ENCODE measurements around the gene RANBP1. TPM values are rescaled to one million over a fixed set of nuclear protein-coding genes. Genes with fewer than 3 reads are reported as not detected.

Gene RANBP1
- total and polyA plus RNA-seq, 9 of the 15 experiments (the other 6 are each of a cell fraction or from before 2014, with no cell fraction given): 162 to 2,891 (median 1,289) TPM

GRCh38 chr22:20131859-20132685 lies 16.2 kb downstream of the RANBP1 start (continued):
- TF ChIP-seq NR2C2 (CRISPR knock-in tag; IDR thresholded peaks at IDR 0.05): no peak
- no peak for TF ChIP-seq NR2C2 (tag; IDR thresholded peaks at IDR 0.05)
- no peak for TF ChIP-seq MBD2 (IDR thresholded peaks at IDR 0.05; ENCODE audit: borderline replicate concordance, low read depth)
- no peak for TF ChIP-seq ZNF778 (CRISPR knock-in tag; IDR thresholded peaks at IDR 0.05)
- peak; percentile 64 for TF ChIP-seq ZBTB17 (CRISPR knock-in tag; IDR thresholded peaks at IDR 0.05)
- no peak for TF ChIP-seq NR2F6 (CRISPR knock-in tag; IDR thresholded peaks at IDR 0.05)
- TF ChIP-seq THRA (IDR thresholded peaks at IDR 0.05): no peak
- no peak for TF ChIP-seq CBFA2T2 (conservative IDR thresholded peaks at IDR 0.05)
- 0 out of 2 replicates have a peak, but pooled peaks have one; percentile 67 for TF ChIP-seq HDGF (IDR thresholded peaks at IDR 0.05)
- TF ChIP-seq USF2 (CRISPR knock-in tag; IDR thresholded peaks at IDR 0.05): peak; percentile 67
- 0 out of 2 replicates have a peak, but pooled peaks have one; percentile 16 for TF ChIP-seq EGR1 (conservative IDR thresholded peaks at IDR 0.05)
- no peak for TF ChIP-seq HOXB6 (CRISPR knock-in tag; IDR thresholded peaks at IDR 0.05; ENCODE audit: borderline replicate concordance)
- TF ChIP-seq TFAP4 (CRISPR knock-in tag; IDR thresholded peaks at IDR 0.05; ENCODE audit: borderline replicate concordance): no peak
- no peak for TF ChIP-seq MIER1 (IDR thresholded peaks at IDR 0.05; ENCODE audit: low read depth)
- TF ChIP-seq MECOM (CRISPR knock-in tag; IDR thresholded peaks at IDR 0.05): no peak
- TF ChIP-seq RNF219 (CRISPR knock-in tag; IDR thresholded peaks at IDR 0.05): no peak
- no peak for TF ChIP-seq SIRT6 (IDR thresholded peaks at IDR 0.05; ENCODE audit: low read depth, low read length)
- TF ChIP-seq SIN3A (IDR thresholded peaks at IDR 0.05; ENCODE audit: borderline replicate concordance in 2 of 2, control insufficient read depth in 1 of 2, low read depth in 2 of 2, low read length in 2 of 2): peak; percentile 15 to 70; a peak in 1 of 4 replicates
- no peak for TF ChIP-seq SLC30A9 (CRISPR knock-in tag; IDR thresholded peaks at IDR 0.05)
- no peak for TF ChIP-seq ZBED1 (IDR thresholded peaks at IDR 0.05)
- TF ChIP-seq E2F1 (CRISPR knock-in tag; IDR thresholded peaks at IDR 0.05): no peak; the same call in none of the 2 replicates
- no peak for TF ChIP-seq ZNF780A (CRISPR knock-in tag; IDR thresholded peaks at IDR 0.05)
- TF ChIP-seq ZNF124 (CRISPR knock-in tag; IDR thresholded peaks at IDR 0.05): no peak

All from K562 (cell line).